DOHH2 (cell line): ENCODE measurements around the gene TPSG1.

ENCODE experiments used
- EZH2phosphoT487 ChIP-seq: fragments of 200-600 bp; sonication (generic); IDR thresholded peaks from 2 replicates; pipeline ENCODE4 v1.6.1; 2017; ENCODE audit warnings: borderline replicate concordance, mild to moderate bottlenecking, antibody characterized with exemption, low read length, moderate library complexity, mixed read lengths
- TF ChIP-seq, protein P1 (sequence below): fragments of 200-600 bp; sonication (generic); IDR thresholded peaks from one replicate; pipeline ENCODE4 v1.5.1; 2014; ENCODE audit warnings: antibody characterized with exemption, mild to moderate bottlenecking, low read depth, low read length; ENCODE audit not compliant: poor library complexity, severe bottlenecking

DNA sequence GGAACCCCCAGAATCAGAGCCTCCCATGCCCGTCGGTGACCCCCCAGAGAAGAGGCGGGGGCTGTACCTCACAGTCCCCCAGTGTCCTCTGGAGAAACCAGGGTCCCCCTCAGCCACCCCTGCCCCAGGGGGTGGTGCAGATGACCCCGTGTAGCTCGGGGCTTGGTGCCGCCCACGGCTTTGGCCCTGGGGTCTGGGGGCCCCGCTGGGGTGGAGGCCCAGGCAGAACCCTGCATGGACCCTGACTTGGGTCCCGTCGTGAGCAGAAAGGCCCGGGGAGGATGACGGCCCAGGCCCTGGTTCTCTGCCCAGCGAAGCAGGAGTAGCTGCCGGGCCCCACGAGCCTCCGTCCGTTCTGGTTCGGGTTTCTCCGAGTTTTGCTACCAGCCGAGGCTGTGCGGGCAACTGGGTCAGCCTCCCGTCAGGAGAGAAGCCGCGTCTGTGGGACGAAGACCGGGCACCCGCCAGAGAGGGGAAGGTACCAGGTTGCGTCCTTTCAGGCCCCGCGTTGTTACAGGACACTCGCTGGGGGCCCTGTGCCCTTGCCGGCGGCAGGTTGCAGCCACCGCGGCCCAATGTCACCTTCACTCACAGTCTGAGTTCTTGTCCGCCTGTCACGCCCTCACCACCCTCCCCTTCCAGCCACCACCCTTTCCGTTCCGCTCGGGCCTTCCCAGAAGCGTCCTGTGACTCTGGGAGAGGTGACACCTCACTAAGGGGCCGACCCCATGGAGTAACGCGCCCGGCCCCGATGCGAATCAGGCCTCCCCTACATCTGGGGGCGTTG lies 4.0 kb downstream of the TPSG1 start:
- TF ChIP-seq, protein P1, sequence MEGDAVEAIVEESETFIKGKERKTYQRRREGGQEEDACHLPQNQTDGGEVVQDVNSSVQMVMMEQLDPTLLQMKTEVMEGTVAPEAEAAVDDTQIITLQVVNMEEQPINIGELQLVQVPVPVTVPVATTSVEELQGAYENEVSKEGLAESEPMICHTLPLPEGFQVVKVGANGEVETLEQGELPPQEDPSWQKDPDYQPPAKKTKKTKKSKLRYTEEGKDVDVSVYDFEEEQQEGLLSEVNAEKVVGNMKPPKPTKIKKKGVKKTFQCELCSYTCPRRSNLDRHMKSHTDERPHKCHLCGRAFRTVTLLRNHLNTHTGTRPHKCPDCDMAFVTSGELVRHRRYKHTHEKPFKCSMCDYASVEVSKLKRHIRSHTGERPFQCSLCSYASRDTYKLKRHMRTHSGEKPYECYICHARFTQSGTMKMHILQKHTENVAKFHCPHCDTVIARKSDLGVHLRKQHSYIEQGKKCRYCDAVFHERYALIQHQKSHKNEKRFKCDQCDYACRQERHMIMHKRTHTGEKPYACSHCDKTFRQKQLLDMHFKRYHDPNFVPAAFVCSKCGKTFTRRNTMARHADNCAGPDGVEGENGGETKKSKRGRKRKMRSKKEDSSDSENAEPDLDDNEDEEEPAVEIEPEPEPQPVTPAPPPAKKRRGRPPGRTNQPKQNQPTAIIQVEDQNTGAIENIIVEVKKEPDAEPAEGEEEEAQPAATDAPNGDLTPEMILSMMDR = no peak
- TF ChIP-seq EZH2phosphoT487 = no peak
